Left lobe of liver (tissue), 2 donors: ENCODE data around the gene FOXP3. TPM values are rescaled to one million over a fixed set of nuclear protein-coding genes. Genes with fewer than 3 reads are reported as not detected.

Experiments
- ATAC-seq: fragments of 200-7000 bp; cut with Tn5 transposase; one replicate; pipeline ENCODE4 v1.9.1; 2020; ENCODE audit warnings: mild to moderate bottlenecking, moderate library complexity
- DNase-seq: peaks from one replicate; pipeline ENCODE4 v3.0.0-alpha.2; 2020; ENCODE audit warnings: low spot score
- total RNA-seq: library from RNA; stranded (reverse); gene quantifications from one replicate; pipeline ENCODE4 v1.2.1, GENCODE V29; 2021
- donor health status: DM: no; HTN: no; CAD: no; lungs with moderate emphysema.
- donor health status: DM: no; HTN: yes; CAD: no.

The FOXP3 gene
- total RNA-seq, 1 donor from 2014 or later, result 0.65 TPM

GRCh38 chrX:49227726-49228125 is 36.8 kb downstream of the FOXP3 start:
- no peak for DNase-seq
- no peak for ATAC-seq

- ATAC-seq (no peak), DNase-seq (no peak)
These were observed 37.6 kb downstream of the FOXP3 start for GRCh38 chrX:49226946-49227345.

GRCh38 chrX:49225858-49226257 is 38.7 kb downstream of the FOXP3 start:
- DNase-seq (no peak), ATAC-seq (no peak)

GRCh38 chrX:49221868-49222267 is 42.6 kb downstream of the FOXP3 start:
- ATAC-seq, result no peak

GRCh38 chrX:49220100-49220499 is 44.4 kb downstream of the FOXP3 start:
- DNase-seq (no peak), ATAC-seq (no peak)

More at GRCh38 chrX:49221868-49222267, 42.6 kb downstream of the FOXP3 start:
- no peak for DNase-seq

GRCh38 chrX:49214996-49215526 is 49.4 kb downstream of the FOXP3 start:
- ATAC-seq (no peak), DNase-seq (no peak)

- no peak for ATAC-seq
- DNase-seq, result no peak
These were observed 50.1 kb downstream of the FOXP3 start for GRCh38 chrX:49214416-49214815.

- ATAC-seq (no peak), DNase-seq (no peak)
These were observed 51.6 kb downstream of the FOXP3 start for GRCh38 chrX:49212861-49213260.

GRCh38 chrX:49212209-49212608 is 52.3 kb downstream of the FOXP3 start:
- ATAC-seq (no peak), DNase-seq (no peak)

- DNase-seq, result no peak
- ATAC-seq, result no peak
These were observed 53.4 kb downstream of the FOXP3 start for GRCh38 chrX:49211074-49211473.

- ATAC-seq (no peak), DNase-seq (no peak)
These were observed 54.1 kb downstream of the FOXP3 start for GRCh38 chrX:49210406-49210805.

- no peak for DNase-seq
- ATAC-seq, result no peak
These were observed 54.9 kb downstream of the FOXP3 start for GRCh38 chrX:49209434-49210251.

- no peak for ATAC-seq
- DNase-seq, result no peak
These were observed 56.1 kb downstream of the FOXP3 start for GRCh38 chrX:49208399-49208798.

- no peak for DNase-seq
- no peak for ATAC-seq
These were observed 58.0 kb downstream of the FOXP3 start for GRCh38 chrX:49206543-49206942.

GRCh38 chrX:49205443-49205842 is 59.1 kb downstream of the FOXP3 start:
- no peak for DNase-seq
- ATAC-seq, result no peak

- ATAC-seq, result no peak
- no peak for DNase-seq
These were observed 59.8 kb downstream of the FOXP3 start for GRCh38 chrX:49204709-49205108.

GRCh38 chrX:49204017-49204416 is 60.5 kb downstream of the FOXP3 start:
- DNase-seq (no peak), ATAC-seq (no peak)

- ATAC-seq (no peak), DNase-seq (no peak)
These were observed 61.0 kb downstream of the FOXP3 start for GRCh38 chrX:49203536-49203935.

- ATAC-seq (no peak), DNase-seq (no peak)
These were observed 62.5 kb downstream of the FOXP3 start for GRCh38 chrX:49202022-49202421.
